Measurements from ENCODE around the gene GPR137C. TPM values are rescaled to one million over a fixed set of nuclear protein-coding genes. Genes with fewer than 3 reads are reported as not detected.
"Not testable (repeated sequence)": the region's sequence is repeated elsewhere in the genome, so short reads cannot be mapped to it uniquely, and the experiment has no call there.

Gene GPR137C
- total and polyA plus RNA-seq, 10 of the 15 experiments (the other 5 are each of a cell fraction or from before 2014, with no cell fraction given), result 0.03 to 0.72 (median 0.22) TPM

GRCh38 chr14:52563120-52563519 is 10.5 kb downstream of the GPR137C start (continued):
- TF ChIP-seq EED (IDR thresholded peaks at IDR 0.05; ENCODE audit: low read depth) (no peak), SIN3A (IDR thresholded peaks at IDR 0.05; ENCODE audit: low read depth, low read length) (no peak), TCF12 (IDR thresholded peaks at IDR 0.05; ENCODE audit: low read depth, low read length) (no peak), CEBPZ (IDR thresholded peaks at IDR 0.05; ENCODE audit: low read depth, low read length) (no peak)

- H3K4me3 ChIP-seq; H3K9me3 ChIP-seq (replicated peaks; ENCODE audit: control insufficient read depth, insufficient read depth, low read length); H3K27ac ChIP-seq (ENCODE audit: control insufficient read depth, insufficient read depth); in situ Hi-C loops (cut with MboI); FAIRE-seq; H3K36me3 ChIP-seq (ENCODE audit: control insufficient read depth in 2 of 2, insufficient read depth in 2 of 2, low read length in 1 of 2); intact Hi-C loops (cut with micrococcal nuclease; ENCODE audit: unreplicated experiment); H3K4me2 ChIP-seq (ENCODE audit: control insufficient read depth, insufficient read depth); DNase-seq (ENCODE audit: low read depth, low spot score); SMC1A ChIA-PET (ENCODE audit: uncharacterized antibody, unreplicated experiment); H3K9ac ChIP-seq (ENCODE audit: control insufficient read depth, insufficient read depth, low read length); H3K79me2 ChIP-seq (ENCODE audit: control insufficient read depth, insufficient read depth, low read length); H2AFZ ChIP-seq (ENCODE audit: control insufficient read depth, low read depth, low read length); BruUV-seq (replicated peaks); RAD21 ChIA-PET (ENCODE audit: unreplicated experiment); H4K20me1 ChIP-seq (ENCODE audit: control insufficient read depth, insufficient read depth); ATAC-seq; H3K27me3 ChIP-seq (replicated peaks in 1 of 2; ENCODE audit: control insufficient read depth in 2 of 2, insufficient read depth in 2 of 2, low read length in 1 of 2); CTCF ChIA-PET; H3K4me1 ChIP-seq (ENCODE audit: control insufficient read depth, insufficient read depth, low read length); POLR2A ChIA-PET: not testable (repeated sequence)
- WGBS (ENCODE audit: insufficient coverage, insufficient replicate concordance, low lambda C conversion rate, missing lambda C conversion rate), result 79% methylated on average over 7 of the region's 7 CpGs
These were observed 15.8 kb downstream of the GPR137C start for GRCh38 chr14:52568454-52568853.

All from GM12878 (cell line).